ENCODE data around the gene ZIC5. TPM values are rescaled to one million over a fixed set of nuclear protein-coding genes. Genes with fewer than 3 reads are reported as not detected.

The ZIC5 gene
- total and polyA plus RNA-seq, 2 of the 4 experiments (the other 2 are of a cell fraction) = not detected

GRCh38 chr13:99968521-99969452 is 2.8 kb downstream of the ZIC5 start (continued):
- no peak for TF ChIP-seq RFX5 (IDR thresholded peaks at IDR 0.05; ENCODE audit: low read depth, low read length)

- H3K9me1 ChIP-seq (ENCODE audit: insufficient read depth, low read length) = no peaks in the 10 kb centered on the region
- H3K9me3 ChIP-seq (ENCODE audit: control insufficient read depth, insufficient read depth, low read length) = peaks cover 18% of the 10 kb centered on the region
- no TSS peak for BruUV-seq (replicated peaks)
- H2AK9ac ChIP-seq (replicated peaks; ENCODE audit: low read depth, low read length, poor library complexity) = no peak overlapping the region
- peaks cover 84% of the 10 kb centered on the region for H3K27me3 ChIP-seq (ENCODE audit: control insufficient read depth, insufficient read depth, low read length)
- no peak overlapping the region for H2AK5ac ChIP-seq (ENCODE audit: low read depth, low read length)
- ChIA-PET CTCF (no interaction called here), POLR2A (ENCODE audit: unreplicated experiment) (no interaction called here)
- no peak overlapping the region for H3K4ac ChIP-seq (ENCODE audit: low read depth, low read length)
- H3K36me3 ChIP-seq (ENCODE audit: control insufficient read depth, insufficient read depth, low read length) = no peaks in the 10 kb centered on the region
- no peak overlapping the region for H3K23ac ChIP-seq (ENCODE audit: low read depth, low read length)
- H2BK20ac ChIP-seq (ENCODE audit: low read depth, low read length) = no peak overlapping the region
- WGBS, 2 experiments (ENCODE audit: extremely low coverage in 2 of 2, insufficient read length in 1 of 2) = 10% methylated on average over 24 of the region's 58 CpGs; no CpG with 5 or more reads in 1 of the 2 experiments
- no peaks in the 10 kb centered on the region; the same call in 1 of the 2 replicates for H4K20me1 ChIP-seq (ENCODE audit: insufficient read depth, low read length)
- H4K5ac ChIP-seq (ENCODE audit: low read depth, low read length) = no peak overlapping the region
- no peak overlapping the region for H3K4me2 ChIP-seq (ENCODE audit: low read depth, low read length)
- no peak overlapping the region for H3K14ac ChIP-seq (replicated peaks; ENCODE audit: low read depth, low read length)
- H3K4me3 ChIP-seq (ENCODE audit: insufficient read depth, low read depth, low read length) = no peak overlapping the region
- no peak overlapping the region for H3K56ac ChIP-seq (ENCODE audit: extremely low read depth, insufficient read depth, low read length)
- H4K8ac ChIP-seq (ENCODE audit: low read depth in 2 of 2, low read length in 2 of 2) = no peak overlapping the region
- no peak overlapping the region for H3K27ac ChIP-seq (ENCODE audit: insufficient read depth, low read length)
- ATAC-seq (ENCODE audit: low read depth) (no peak), DNase-seq (no peak)
- H3K4me1 ChIP-seq (ENCODE audit: control insufficient read depth, insufficient read depth, low read length) = peaks cover 2% of the 10 kb centered on the region; the same call in 1 of the 2 replicates
- dilution Hi-C loops (cut with HindIII; ENCODE audit: low sequenced_read_pairs, unreplicated experiment) = no loop called here
- H4K91ac ChIP-seq (ENCODE audit: insufficient read depth, low read depth, low read length) = no peak overlapping the region
- no peak overlapping the region for H2BK15ac ChIP-seq (ENCODE audit: low read depth, low read length)
- no peak overlapping the region for H2BK120ac ChIP-seq (ENCODE audit: low read depth, low read length)
- H2BK5ac ChIP-seq (ENCODE audit: low read depth, low read length, poor library complexity, severe bottlenecking) = no peak overlapping the region
- in situ Hi-C loops (cut with MboI; ENCODE audit: low sequenced_read_pairs) = no loop called here
- no peak overlapping the region for H3K18ac ChIP-seq (ENCODE audit: low read depth, low read length)
- H2AFZ ChIP-seq (replicated peaks; ENCODE audit: low read length, poor library complexity) = peak overlapping the region; percentile 42
- intact Hi-C loops (cut with micrococcal nuclease) = no loop called here
- H3K9ac ChIP-seq (ENCODE audit: low read depth, low read length) = no peak overlapping the region
- H3K79me1 ChIP-seq (ENCODE audit: low read depth in 1 of 2, low read length in 2 of 2) = no peaks in the 10 kb centered on the region
- TF ChIP-seq USF2 (IDR thresholded peaks at IDR 0.05; ENCODE audit: low read depth, low read length) = no peak
- TF ChIP-seq BHLHE40 (IDR thresholded peaks at IDR 0.05; ENCODE audit: low read depth, low read length) = no peak
- TF ChIP-seq POLR2A (IDR thresholded peaks at IDR 0.05; ENCODE audit: low read depth, low read length) = no peak
- no peak for TF ChIP-seq NFE2L2 (IDR thresholded peaks at IDR 0.05; ENCODE audit: low read depth, low read length)
- no peak for TF ChIP-seq FOS (IDR thresholded peaks at IDR 0.05; ENCODE audit: low read depth, low read length)
- TF ChIP-seq MAZ (IDR thresholded peaks at IDR 0.05; ENCODE audit: borderline replicate concordance, low read depth, low read length) = no peak
- no peak for TF ChIP-seq RAD21 (IDR thresholded peaks at IDR 0.05; ENCODE audit: low read length)
- TF ChIP-seq MAFK (IDR thresholded peaks at IDR 0.05; ENCODE audit: low read depth, low read length) = no peak
- TF ChIP-seq CTCF (conservative IDR thresholded peaks at IDR 0.05; ENCODE audit: low read depth, low read length) = no peak
- TF ChIP-seq ELK1 (IDR thresholded peaks at IDR 0.05; ENCODE audit: borderline replicate concordance, low read depth, low read length) = no peak
- TF ChIP-seq CEBPB (IDR thresholded peaks at IDR 0.05; ENCODE audit: low read depth, low read length) = no peak
These were observed 3.6 kb downstream of the ZIC5 start for GRCh38 chr13:99967869-99968520.
